T-helper 2 cell treated with Interferon-gamma antibody and Interleukin-4, amounts not matched to agents 5 μg/mL and 100 μg/mL, for 36 hours (primary cell): ENCODE results near the gene MED13.

Source experiments
- DNase-seq: peaks from one replicate; pipeline ENCODE4 v3.0.0; 2021; ENCODE audit warnings: low spot score
- H3K27ac Mint-ChIP-seq: one replicate; pipeline ENCODE4 v1.8.0; 2021; ENCODE audit warnings: mild to moderate bottlenecking, mixed read lengths
- H3K27me3 Mint-ChIP-seq: one replicate; pipeline ENCODE4 v1.8.0; 2021; ENCODE audit warnings: low read depth, mixed read lengths
- H3K36me3 Mint-ChIP-seq: one replicate; pipeline ENCODE4 v1.8.0; 2021; ENCODE audit warnings: low read depth, mixed read lengths
- H3K4me1 Mint-ChIP-seq: one replicate; pipeline ENCODE4 v1.8.0; 2021; ENCODE audit warnings: low read depth, mixed read lengths
- H3K4me3 Mint-ChIP-seq: one replicate; pipeline ENCODE4 v1.8.0; 2022; ENCODE audit warnings: mild to moderate bottlenecking, moderate library complexity, mixed read lengths
- H3K9me3 Mint-ChIP-seq: one replicate; pipeline ENCODE4 v1.8.0; 2021; ENCODE audit warnings: mixed read lengths

The MED13 gene

GRCh38 chr17:62059414-62059813, 5.7 kb downstream of the MED13 start:
- Mint-ChIP-seq H3K36me3 (peaks cover 41% of the 10 kb centered on the region), H3K27ac (no peak overlapping the region), H3K9me3 (no peaks in the 10 kb centered on the region), H3K4me1 (peaks cover 31% of the 10 kb centered on the region), H3K27me3 (no peaks in the 10 kb centered on the region), H3K4me3 (no peak overlapping the region)
- DNase-seq, result no peak

- no peak overlapping the region for H3K27ac Mint-ChIP-seq
- peaks cover 40% of the 10 kb centered on the region for H3K36me3 Mint-ChIP-seq
- H3K4me3 Mint-ChIP-seq, result no peak overlapping the region
Measured at GRCh38 chr17:62058611-62059010, 6.5 kb downstream of the MED13 start.

DNA sequence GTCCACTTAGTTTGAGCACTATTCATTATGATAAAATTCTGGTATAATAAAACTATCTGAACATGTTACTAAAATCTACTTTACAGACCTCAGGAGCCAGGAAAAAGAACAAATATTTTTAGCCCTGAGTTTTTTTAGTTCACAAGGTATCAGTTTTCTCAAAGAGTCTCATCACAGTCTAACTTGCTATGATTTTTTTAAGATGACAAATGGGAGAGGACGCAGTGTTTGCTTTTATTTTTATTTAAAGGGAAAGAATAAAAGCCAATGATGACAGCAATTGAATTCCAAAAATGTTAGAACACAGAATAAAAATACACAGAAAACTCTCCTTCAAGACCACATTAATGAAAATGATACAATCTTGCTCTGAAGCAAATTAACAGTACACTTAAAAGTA, 7.4 kb downstream of the MED13 start:
- H3K27ac Mint-ChIP-seq, result no peak overlapping the region

More at GRCh38 chr17:62058611-62059010, 6.5 kb downstream of the MED13 start:
- Mint-ChIP-seq H3K27me3 (no peaks in the 10 kb centered on the region), H3K9me3 (no peaks in the 10 kb centered on the region), H3K4me1 (peaks cover 28% of the 10 kb centered on the region)
- no peak for DNase-seq

GRCh38 chr17:62052765-62053338, 12.2 kb downstream of the MED13 start:
- Mint-ChIP-seq H3K27ac (no peak overlapping the region), H3K9me3 (no peaks in the 10 kb centered on the region), H3K27me3 (no peaks in the 10 kb centered on the region), H3K4me3 (no peak overlapping the region), H3K36me3 (peaks cover 49% of the 10 kb centered on the region), H3K4me1 (peaks cover 27% of the 10 kb centered on the region)
- DNase-seq, result no peak

More for the DNA sequence above, 7.4 kb downstream of the MED13 start:
- no peak for DNase-seq
- Mint-ChIP-seq H3K36me3 (peaks cover 40% of the 10 kb centered on the region), H3K9me3 (no peaks in the 10 kb centered on the region), H3K4me3 (no peak overlapping the region), H3K27me3 (no peaks in the 10 kb centered on the region), H3K4me1 (peaks cover 29% of the 10 kb centered on the region)

- H3K4me3 Mint-ChIP-seq, result no peak overlapping the region
- no peaks in the 10 kb centered on the region for H3K27me3 Mint-ChIP-seq
- H3K27ac Mint-ChIP-seq, result no peak overlapping the region
- H3K36me3 Mint-ChIP-seq, result peaks cover 50% of the 10 kb centered on the region
- H3K9me3 Mint-ChIP-seq, result no peaks in the 10 kb centered on the region
- no peak for DNase-seq
- H3K4me1 Mint-ChIP-seq, result peaks cover 29% of the 10 kb centered on the region
Measured at GRCh38 chr17:62051053-62051452, 14.0 kb downstream of the MED13 start.

DNA sequence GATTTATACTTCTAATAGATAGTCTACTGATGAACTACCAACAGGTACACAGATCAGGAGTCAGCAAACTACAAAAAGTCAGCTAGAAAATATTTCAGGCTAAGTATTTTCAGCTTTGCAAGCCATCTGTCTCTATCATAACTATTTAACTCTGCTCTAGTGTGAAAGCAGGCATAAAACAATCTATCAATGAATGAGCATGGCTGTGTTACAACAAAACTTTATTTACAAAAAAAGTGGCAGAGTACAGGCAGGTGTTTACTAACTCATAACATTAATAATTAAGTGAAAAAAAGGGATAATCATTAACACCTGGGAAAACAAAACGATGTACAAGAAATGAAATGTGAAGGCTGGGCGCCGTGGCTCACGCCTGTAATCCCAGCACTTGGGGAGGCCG, 15.8 kb downstream of the MED13 start:
- no peak for DNase-seq
- Mint-ChIP-seq H3K27me3 (no peaks in the 10 kb centered on the region), H3K9me3 (no peaks in the 10 kb centered on the region), H3K4me1 (peaks cover 32% of the 10 kb centered on the region), H3K27ac (no peak overlapping the region), H3K36me3 (peaks cover 53% of the 10 kb centered on the region), H3K4me3 (no peak overlapping the region)

- DNase-seq, result no peak
- no peaks in the 10 kb centered on the region for H3K27me3 Mint-ChIP-seq
- peaks cover 32% of the 10 kb centered on the region for H3K4me1 Mint-ChIP-seq
- no peak overlapping the region for H3K4me3 Mint-ChIP-seq
- H3K9me3 Mint-ChIP-seq, result no peaks in the 10 kb centered on the region
- H3K36me3 Mint-ChIP-seq, result peaks cover 57% of the 10 kb centered on the region
- no peak overlapping the region for H3K27ac Mint-ChIP-seq
Measured at GRCh38 chr17:62048262-62048661, 16.8 kb downstream of the MED13 start.

GRCh38 chr17:62045517-62045916, 19.6 kb downstream of the MED13 start:
- H3K9me3 Mint-ChIP-seq, result no peaks in the 10 kb centered on the region
- no peak overlapping the region for H3K4me3 Mint-ChIP-seq
- H3K36me3 Mint-ChIP-seq, result peaks cover 53% of the 10 kb centered on the region
- H3K27ac Mint-ChIP-seq, result no peak overlapping the region
- H3K4me1 Mint-ChIP-seq, result peaks cover 18% of the 10 kb centered on the region
- DNase-seq, result no peak
- H3K27me3 Mint-ChIP-seq, result no peaks in the 10 kb centered on the region

GRCh38 chr17:62045109-62045508, 20.0 kb downstream of the MED13 start:
- Mint-ChIP-seq H3K4me1 (peaks cover 18% of the 10 kb centered on the region), H3K9me3 (no peaks in the 10 kb centered on the region), H3K36me3 (peaks cover 54% of the 10 kb centered on the region), H3K4me3 (no peak overlapping the region), H3K27me3 (no peaks in the 10 kb centered on the region), H3K27ac (no peak overlapping the region)
- no peak for DNase-seq

- H3K9me3 Mint-ChIP-seq, result no peaks in the 10 kb centered on the region
- no peak overlapping the region for H3K4me3 Mint-ChIP-seq
- peaks cover 17% of the 10 kb centered on the region for H3K4me1 Mint-ChIP-seq
- no peak overlapping the region for H3K27ac Mint-ChIP-seq
- H3K27me3 Mint-ChIP-seq, result no peaks in the 10 kb centered on the region
- H3K36me3 Mint-ChIP-seq, result peaks cover 51% of the 10 kb centered on the region
- DNase-seq, result no peak
Measured at GRCh38 chr17:62043602-62044001, 21.5 kb downstream of the MED13 start.

GRCh38 chr17:62043140-62043539, 21.9 kb downstream of the MED13 start:
- no peak overlapping the region for H3K27ac Mint-ChIP-seq
- no peaks in the 10 kb centered on the region for H3K27me3 Mint-ChIP-seq
- no peak for DNase-seq
- H3K9me3 Mint-ChIP-seq, result no peaks in the 10 kb centered on the region
- H3K36me3 Mint-ChIP-seq, result peaks cover 51% of the 10 kb centered on the region
- peaks cover 15% of the 10 kb centered on the region for H3K4me1 Mint-ChIP-seq
- H3K4me3 Mint-ChIP-seq, result no peak overlapping the region

DNA sequence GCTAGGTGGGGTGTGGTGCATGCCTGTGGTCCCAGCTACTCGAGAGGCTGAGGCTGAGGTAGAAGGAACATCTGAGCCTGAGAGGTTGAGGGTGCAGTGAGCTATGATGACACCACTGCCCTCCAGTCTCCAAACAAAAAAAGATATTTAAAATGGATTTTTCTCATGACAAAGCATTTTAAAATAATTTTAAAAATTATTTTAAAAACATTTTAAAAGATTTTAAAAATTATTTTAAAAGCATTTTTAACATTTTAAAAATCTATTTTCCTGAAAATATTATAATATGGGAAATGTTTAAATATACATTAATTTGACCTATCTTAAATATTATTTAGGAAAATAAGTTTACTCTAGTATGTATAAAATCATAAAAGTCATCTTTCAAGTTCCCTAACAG, 26.8 kb downstream of the MED13 start:
- Mint-ChIP-seq H3K4me1 (peaks cover 7% of the 10 kb centered on the region), H3K36me3 (peaks cover 42% of the 10 kb centered on the region), H3K4me3 (no peak overlapping the region)

DNA sequence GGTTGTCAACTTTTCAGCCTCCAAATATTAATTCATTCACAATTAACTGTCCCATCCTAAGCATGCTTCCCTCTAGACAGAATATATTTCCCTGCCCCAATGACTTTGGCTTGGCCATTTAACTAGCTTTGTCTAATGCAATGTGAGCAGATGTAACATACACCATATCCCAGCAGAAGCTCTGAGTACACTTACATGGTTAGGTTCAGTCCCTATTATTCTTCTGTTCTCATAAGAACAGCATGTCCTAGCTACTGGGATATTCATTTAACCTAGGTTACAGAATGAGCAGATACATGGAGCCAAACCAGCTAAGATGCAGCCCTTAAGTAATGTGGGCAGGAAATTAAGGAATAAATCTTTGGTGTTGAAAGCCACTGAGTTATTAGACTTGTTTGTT, 31.8 kb downstream of the MED13 start:
- Mint-ChIP-seq H3K27me3 (no peaks in the 10 kb centered on the region), H3K27ac (no peak overlapping the region), H3K9me3 (no peaks in the 10 kb centered on the region), H3K4me3 (no peak overlapping the region), H3K36me3 (peaks cover 41% of the 10 kb centered on the region), H3K4me1 (peaks cover 4% of the 10 kb centered on the region)
- DNase-seq, result no peak

More for the DNA sequence above, 26.8 kb downstream of the MED13 start:
- DNase-seq, result no peak
- Mint-ChIP-seq H3K27ac (no peak overlapping the region), H3K27me3 (no peaks in the 10 kb centered on the region), H3K9me3 (no peaks in the 10 kb centered on the region)

GRCh38 chr17:62032480-62032879, 32.6 kb downstream of the MED13 start:
- Mint-ChIP-seq H3K27ac (no peak overlapping the region), H3K4me3 (no peak overlapping the region), H3K27me3 (no peaks in the 10 kb centered on the region), H3K4me1 (peaks cover 5% of the 10 kb centered on the region), H3K9me3 (no peaks in the 10 kb centered on the region), H3K36me3 (peaks cover 48% of the 10 kb centered on the region)
- DNase-seq, result no peak

GRCh38 chr17:62030264-62030663, 34.8 kb downstream of the MED13 start:
- H3K27ac Mint-ChIP-seq, result peak overlapping the region; percentile 45
- H3K4me1 Mint-ChIP-seq, result peaks cover 12% of the 10 kb centered on the region
- DNase-seq, result no peak
- no peak overlapping the region for H3K4me3 Mint-ChIP-seq
- H3K36me3 Mint-ChIP-seq, result peaks cover 61% of the 10 kb centered on the region
- no peaks in the 10 kb centered on the region for H3K27me3 Mint-ChIP-seq
- H3K9me3 Mint-ChIP-seq, result no peaks in the 10 kb centered on the region
